Neural progenitor cell (in vitro differentiated cells): Measurements from ENCODE around the gene RGS6.

ENCODE experiments used
- EZH2 ChIP-seq: fragments of 200-600 bp; sonication (generic); IDR thresholded peaks from 2 replicates; pipeline ENCODE4 v1.6.1; 2017; ENCODE audit warnings: antibody characterized with exemption, mild to moderate bottlenecking, moderate library complexity
- TF ChIP-seq, protein P1 (sequence below): fragments of 200-600 bp; sonication (generic); IDR thresholded peaks from 2 replicates; pipeline ENCODE4 v1.5.1; 2017; ENCODE audit warnings: antibody characterized with exemption, mild to moderate bottlenecking

GRCh38 chr14:72522847-72523246 is 590.6 kb downstream of the RGS6 start:
- TF ChIP-seq EZH2: no peak
- TF ChIP-seq, protein P1, sequence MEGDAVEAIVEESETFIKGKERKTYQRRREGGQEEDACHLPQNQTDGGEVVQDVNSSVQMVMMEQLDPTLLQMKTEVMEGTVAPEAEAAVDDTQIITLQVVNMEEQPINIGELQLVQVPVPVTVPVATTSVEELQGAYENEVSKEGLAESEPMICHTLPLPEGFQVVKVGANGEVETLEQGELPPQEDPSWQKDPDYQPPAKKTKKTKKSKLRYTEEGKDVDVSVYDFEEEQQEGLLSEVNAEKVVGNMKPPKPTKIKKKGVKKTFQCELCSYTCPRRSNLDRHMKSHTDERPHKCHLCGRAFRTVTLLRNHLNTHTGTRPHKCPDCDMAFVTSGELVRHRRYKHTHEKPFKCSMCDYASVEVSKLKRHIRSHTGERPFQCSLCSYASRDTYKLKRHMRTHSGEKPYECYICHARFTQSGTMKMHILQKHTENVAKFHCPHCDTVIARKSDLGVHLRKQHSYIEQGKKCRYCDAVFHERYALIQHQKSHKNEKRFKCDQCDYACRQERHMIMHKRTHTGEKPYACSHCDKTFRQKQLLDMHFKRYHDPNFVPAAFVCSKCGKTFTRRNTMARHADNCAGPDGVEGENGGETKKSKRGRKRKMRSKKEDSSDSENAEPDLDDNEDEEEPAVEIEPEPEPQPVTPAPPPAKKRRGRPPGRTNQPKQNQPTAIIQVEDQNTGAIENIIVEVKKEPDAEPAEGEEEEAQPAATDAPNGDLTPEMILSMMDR: no peak
